Lung (tissue), 12 donors: ENCODE data around the gene SCARB2. TPM values are rescaled to one million over a fixed set of nuclear protein-coding genes. Genes with fewer than 3 reads are reported as not detected.

Experiments
- ATAC-seq: fragments of 200-7000 bp; cut with Tn5 transposase; one replicate; pipeline ENCODE4 v1.9.1; 2020; ENCODE audit warnings: moderate number of reproducible peaks; ENCODE audit not compliant: insufficient read depth, low FRiP score
- DNase-seq, 3 donors: peaks; one replicate each; pipeline ENCODE4 v3.0.0-alpha.2; 2013 to 2017
- H3K27ac ChIP-seq, 2 donors: one replicate each; pipeline ENCODE4 v1.5.1; 2013; ENCODE audit warnings: mild to moderate bottlenecking in 2 of 2, moderate library complexity in 2 of 2, control low read depth in 1 of 2, inconsistent platforms in 1 of 2, low read depth in 1 of 2, low read length in 1 of 2
- H3K27me3 ChIP-seq, 3 donors: one replicate each; pipeline ENCODE4 v1.5.1; 2013; ENCODE audit warnings: low read length in 2 of 3; ENCODE audit not compliant: control insufficient read depth in 3 of 3, insufficient read depth in 3 of 3
- H3K36me3 ChIP-seq, 4 donors: one replicate each; pipeline ENCODE4 v1.5.1; 2013; ENCODE audit warnings: low read length in 4 of 4, mild to moderate bottlenecking in 1 of 4, moderate library complexity in 1 of 4; ENCODE audit not compliant: control insufficient read depth in 4 of 4, insufficient read depth in 4 of 4
- H3K4me1 ChIP-seq, 5 donors: one replicate each; pipeline ENCODE4 v1.5.1; 2013; ENCODE audit warnings: low read length in 5 of 5, mild to moderate bottlenecking in 2 of 5, moderate library complexity in 1 of 5; ENCODE audit not compliant: control insufficient read depth in 5 of 5, insufficient read depth in 5 of 5
- H3K4me3 ChIP-seq: one replicate; pipeline ENCODE4 v1.5.1; 2013; ENCODE audit warnings: mild to moderate bottlenecking, control low read depth, moderate library complexity
- H3K9ac ChIP-seq, 2 donors: one replicate each; pipeline ENCODE4 v1.5.1; 2013; ENCODE audit warnings: low read length in 2 of 2, control low read depth in 1 of 2; ENCODE audit not compliant: insufficient read depth in 1 of 2
- H3K9me3 ChIP-seq, 4 donors: one replicate each; pipeline ENCODE4 v1.5.1; 2013; ENCODE audit warnings: low read length in 3 of 4, mild to moderate bottlenecking in 1 of 4, moderate library complexity in 1 of 4; ENCODE audit not compliant: control insufficient read depth in 4 of 4, insufficient read depth in 3 of 4
- CTCF ChIP-seq: IDR thresholded peaks from 2 replicates; pipeline ENCODE4 v1.5.1; 2012; ENCODE audit warnings: mild to moderate bottlenecking; ENCODE audit errors: control extremely low read depth, extremely low read depth
- WGBS, 2 donors: extraction: QIAGEN DNeasy Blood & Tissue Kit; methylation state at CpG; one replicate each; pipeline ENCODE4 v1.1.7; 2013; 5-methylcytosine and 5-hydroxymethylcytosine counted together
- polyA plus RNA-seq, 2 donors: library from polyadenylated mRNA; stranded (reverse); fragments of 200-250 nt; gene quantifications; one replicate each; pipeline ENCODE4 v1.2.1, GENCODE V29; 2013
- total RNA-seq, 2 donors: library from RNA; depleted of rRNA in 1 of 2; stranded (reverse); fragments of >200 nt in 1 of 2; gene quantifications; one replicate each; pipeline ENCODE4 v1.2.1, GENCODE V29; 2014 to 2021
- donor health status: control.
- donor health status: control.
- donor health status: Bipolar disorder and iron deficiency.
- donor health status: healthy.
- donor health status: DM: yes; HTN: yes; CAD: no.

SCARB2 gene
- total and polyA plus RNA-seq, 4 donors, result 104 to 360 (median 150) TPM

GRCh38 chr4:76216975-76217814 lies 3.6 kb upstream of the SCARB2 start:
- Histone ChIP-seq H3K4me3 (no peak overlapping the region), H3K36me3 (peaks cover 0 to 3% (median 0%) of the 10 kb centered on the region in 4 donors), H3K4me1 (peaks cover 11 to 59% (median 15%) of the 10 kb centered on the region in 5 donors), H3K9ac (no peak overlapping the region), H3K27me3 (no peaks in the 10 kb centered on the region), H3K27ac (peak overlapping the region in 1 of 2 donors; percentile 21), H3K9me3 (peaks cover 0 to 2% (median 0%) of the 10 kb centered on the region in 4 donors)
- 75 to 76% methylated on average over 6 of the region's 6 CpGs for WGBS, 2 donors
- no peak for TF ChIP-seq CTCF
- DNase-seq, result no peak
- ATAC-seq, result no peak

GRCh38 chr4:76216524-76216923 lies 2.9 kb upstream of the SCARB2 start:
- H3K27ac ChIP-seq, result no peak overlapping the region
- no peak overlapping the region for H3K4me3 ChIP-seq
- DNase-seq (no peak), ATAC-seq (no peak)
- 32 to 65% methylated on average over 2 of the region's 2 CpGs for WGBS, 2 donors
- TF ChIP-seq CTCF, result no peak
- H3K9me3 ChIP-seq, result peaks cover 0 to 2% (median 0%) of the 10 kb centered on the region in 4 donors
- no peaks in the 10 kb centered on the region for H3K27me3 ChIP-seq
- peak overlapping the region in 1 of 2 donors; percentile 1 for H3K9ac ChIP-seq
- H3K4me1 ChIP-seq, result peaks cover 11 to 66% (median 21%) of the 10 kb centered on the region in 5 donors
- H3K36me3 ChIP-seq, result peaks cover 0 to 3% (median 0%) of the 10 kb centered on the region in 4 donors

GRCh38 chr4:76215077-76215476 lies 1.5 kb upstream of the SCARB2 start:
- DNase-seq (peak in 1 of 3 donors; percentile 74), ATAC-seq (no peak)
- no peaks in the 10 kb centered on the region for H3K9me3 ChIP-seq
- H3K36me3 ChIP-seq, result peaks cover 0 to 3% (median 0%) of the 10 kb centered on the region in 4 donors
- no peaks in the 10 kb centered on the region for H3K27me3 ChIP-seq
- H3K4me1 ChIP-seq, result peaks cover 9 to 78% (median 30%) of the 10 kb centered on the region in 5 donors
- no peak for TF ChIP-seq CTCF
- no peak overlapping the region for H3K9ac ChIP-seq
- H3K4me3 ChIP-seq, result no peak overlapping the region
- 77 to 94% methylated on average over 3 of the region's 3 CpGs for WGBS, 2 donors
- peak overlapping the region; percentile 87 to 91 for H3K27ac ChIP-seq
